K562 (cell line): ENCODE results near the gene C2orf42. TPM values are rescaled to one million over a fixed set of nuclear protein-coding genes. Genes with fewer than 3 reads are reported as not detected.

Experiments
- CREB5 ChIP-seq: fragments of 250-450 bp; sonication (Bioruptor Pico); IDR thresholded peaks from 2 replicates; pipeline ENCODE4 v1.5.0; 2020; ENCODE audit warnings: mild to moderate bottlenecking
- CTCF ChIP-seq, 3 experiments: IDR thresholded peaks in 2 of 3; conservative IDR thresholded peaks in 1 of 3; 2 replicates each; pipeline ENCODE4 v1.5.1; 2011 to 2012; ENCODE audit warnings: low read length in 3 of 3, mild to moderate bottlenecking in 3 of 3, control low read depth in 2 of 3, improper control_type of control experiment in 1 of 3, inconsistent platforms in 1 of 3, low read depth in 1 of 3, mixed read lengths in 1 of 3, moderate library complexity in 1 of 3; ENCODE audit not compliant: insufficient read depth in 2 of 3
- EP300 ChIP-seq: IDR thresholded peaks from 2 replicates; pipeline ENCODE4 v1.6.1; 2012; ENCODE audit warnings: low read length, improper control_type of control experiment
- GMEB1 ChIP-seq: fragments of 250-450 bp; sonication (Bioruptor Pico); IDR thresholded peaks from 2 replicates; pipeline ENCODE4 v1.4.0; 2020; ENCODE audit warnings: mild to moderate bottlenecking
- KDM4B ChIP-seq, 2 experiments: fragments of 450-650 bp in 1 of 2; sonication (generic) in 1 of 2; IDR thresholded peaks; 2 replicates each; pipeline ENCODE4 v1.6.1; 2016 to 2017; ENCODE audit warnings: borderline replicate concordance in 2 of 2, antibody characterized with exemption in 1 of 2, low read depth in 1 of 2, mild to moderate bottlenecking in 1 of 2
- MECOM ChIP-seq: fragments of 250-450 bp; sonication (Bioruptor Pico); IDR thresholded peaks from 2 replicates; pipeline ENCODE4 v1.8.0; 2022; ENCODE audit warnings: inconsistent platforms
- PTRF ChIP-seq: fragments of 450-650 bp; IDR thresholded peaks from 2 replicates; pipeline ENCODE4 v1.6.1; 2016; ENCODE audit warnings: mild to moderate bottlenecking, missing genetic modification characterization, missing compliant biosample characterization
- RBM39 ChIP-seq: fragments of 200-400 bp; formaldehyde crosslinking; optimal IDR thresholded peaks from 2 replicates; pipeline ENCODE3; 2018; ENCODE audit warnings: low read depth, low read length
- SLC30A9 ChIP-seq: fragments of 250-450 bp; sonication (Bioruptor Pico); IDR thresholded peaks from 2 replicates; pipeline ENCODE4 v1.8.0; 2022; ENCODE audit warnings: mild to moderate bottlenecking, moderate library complexity
- TCF7L2 ChIP-seq: fragments of 150-350 bp; IDR thresholded peaks from 2 replicates; pipeline ENCODE4 v1.6.1; 2016; ENCODE audit warnings: low read depth, mild to moderate bottlenecking, low read length, moderate library complexity
- TCFL5 ChIP-seq: fragments of 250-450 bp; sonication (Bioruptor Pico); conservative IDR thresholded peaks from 2 replicates; pipeline ENCODE4 v1.6.1; 2021; ENCODE audit warnings: mild to moderate bottlenecking, moderate library complexity, matching md5 sums
- ZHX1 ChIP-seq: fragments of 150-350 bp; conservative IDR thresholded peaks from 2 replicates; pipeline ENCODE4 v1.6.1; 2014; ENCODE audit warnings: low read length
- ZNF146 ChIP-seq: IDR thresholded peaks from one replicate; pipeline ENCODE4 v1.6.1; 2018; ENCODE audit warnings: missing compliant biosample characterization; ENCODE audit not compliant: unreplicated experiment
- ZNF324 ChIP-seq: fragments of 250-450 bp; sonication (Bioruptor Pico); IDR thresholded peaks from 2 replicates; pipeline ENCODE4 v1.4.0; 2020; ENCODE audit warnings: mild to moderate bottlenecking
- ZNF507 ChIP-seq: conservative IDR thresholded peaks from 2 replicates; pipeline ENCODE4 v1.6.1; 2017; ENCODE audit warnings: missing genetic modification characterization, missing compliant biosample characterization
- ZNF583 ChIP-seq: fragments of 250-450 bp; sonication (Bioruptor Pico); IDR thresholded peaks from 2 replicates; pipeline ENCODE4 v1.4.0; 2020
- ZNF586 ChIP-seq: fragments of 450-650 bp; formaldehyde crosslinking; conservative IDR thresholded peaks from 2 replicates; pipeline ENCODE4 v1.4.0; 2020; ENCODE audit warnings: mild to moderate bottlenecking, moderate library complexity
- polyA plus RNA-seq, 8 experiments: library from polyadenylated mRNA; depleted of rRNA in 4 of 8; stranded (reverse) in 5 of 8; unstranded in 3 of 8; fragments of >200 nt; fragmentation: Nextera tagmentation in 2 of 8; fragmentation: Illumina TruSeq in 1 of 8; extraction: Ambion mirVana in 2 of 8; extraction: Trizol in 1 of 8; gene quantifications; 2 replicates each; pipeline versions ENCODE4 v1.2.1 to v1.2.3, GENCODE V29; 2011 to 2014; ENCODE audit warnings: inconsistent platforms in 1 of 8, missing spikeins in 1 of 8
- total RNA-seq, 7 experiments: library from RNA; depleted of rRNA in 6 of 7; stranded (reverse); fragments of >200 nt in 6 of 7; fragmentation: Illumina TruSeq in 2 of 7; extraction: Trizol in 2 of 7; gene quantifications; 2 replicates each; pipeline versions ENCODE4 v1.2.1 to v1.2.3, GENCODE V29; 2011 to 2021; ENCODE audit warnings: low replicate concordance in 1 of 7

The C2orf42 gene
- total and polyA plus RNA-seq, 9 of the 15 experiments (the other 6 are each of a cell fraction or from before 2014, with no cell fraction given), result 4.6 to 10.9 (median 7.5) TPM

GRCh38 chr2:70141212-70141901 lies 49.5 kb downstream of the C2orf42 start (continued):
- TF ChIP-seq CREB5 (CRISPR knock-in tag) (no peak), TCFL5 (CRISPR knock-in tag) (no peak), CTCF (IDR thresholded peaks at IDR 0.05 in 2 of 3, conservative IDR thresholded peaks at IDR 0.05 in 1 of 3; ENCODE audit: insufficient read depth in 2 of 3, low read depth in 1 of 3, low read length in 3 of 3) (peak; percentile 43 to 67 (median 45)), ZNF146 (no peak), KDM4B (IDR thresholded peaks at IDR 0.05; ENCODE audit: borderline replicate concordance in 2 of 2, low read depth in 1 of 2) (no peak), RBM39 (no peak), ZHX1 (no peak), EP300 (no peak; the same call in 1 of the 2 replicates), ZNF583 (CRISPR knock-in tag) (no peak), PTRF (tag) (peak; percentile 50), SLC30A9 (no peak), ZNF507 (tag) (no peak), ZNF586 (CRISPR knock-in tag) (no peak; the same call in 1 of the 2 replicates), GMEB1 (no peak), ZNF324 (CRISPR knock-in tag) (peak; percentile 4; the same call in 1 of the 2 replicates), TCF7L2 (no peak), MECOM (0 out of 2 replicates have a peak, but pooled peaks have one; percentile 56)
